C4-2B (cell line): ENCODE results near the gene CNBD2.

Experiments used
- CTCF ChIP-seq: fragments of 450-650 bp; conservative IDR thresholded peaks from 2 replicates; pipeline ENCODE4 v1.5.1; 2017; ENCODE audit warnings: mild to moderate bottlenecking
- ZFX ChIP-seq: fragments of 450-650 bp; IDR thresholded peaks from 2 replicates; pipeline ENCODE4 v1.6.1; 2017

GRCh38 chr20:35950093-35950492 is 18.3 kb upstream of the CNBD2 start:
- TF ChIP-seq CTCF (no peak), ZFX (no peak)
